Measurements from ENCODE around the gene BTBD18. TPM values are rescaled to one million over a fixed set of nuclear protein-coding genes. Genes with fewer than 3 reads are reported as not detected.

BTBD18 gene
- total and polyA plus RNA-seq, 8 donors: not detected

- Histone ChIP-seq H3K4me3 (no peak overlapping the region), H3K27ac (peak overlapping the region in 1 of 5 donors; percentile 91), H3K9me3 (no peaks in the 10 kb centered on the region), H3K36me3 (no peaks in the 10 kb centered on the region), H3K27me3 (no peaks in the 10 kb centered on the region), H3K4me1 (peaks cover 72 to 98% (median 89%) of the 10 kb centered on the region in 4 donors)
- WGBS, 5 donors: 66 to 84% (median 78%) methylated on average over 5 of the region's 5 CpGs
- TF ChIP-seq EP300 (IDR thresholded peaks at IDR 0.05) (no peak), CTCF (IDR thresholded peaks at IDR 0.05) (no peak), POLR2A (IDR thresholded peaks at IDR 0.05) (no peak), POLR2AphosphoS5 (IDR thresholded peaks at IDR 0.05) (no peak)
- no peak for DNase-seq
- intact Hi-C loops (cut with DNase I; ENCODE audit: low total_unique reads): no loop called here
Observed at GRCh38 chr11:57773026-57773598, 21.5 kb upstream of the BTBD18 start.

DNA sequence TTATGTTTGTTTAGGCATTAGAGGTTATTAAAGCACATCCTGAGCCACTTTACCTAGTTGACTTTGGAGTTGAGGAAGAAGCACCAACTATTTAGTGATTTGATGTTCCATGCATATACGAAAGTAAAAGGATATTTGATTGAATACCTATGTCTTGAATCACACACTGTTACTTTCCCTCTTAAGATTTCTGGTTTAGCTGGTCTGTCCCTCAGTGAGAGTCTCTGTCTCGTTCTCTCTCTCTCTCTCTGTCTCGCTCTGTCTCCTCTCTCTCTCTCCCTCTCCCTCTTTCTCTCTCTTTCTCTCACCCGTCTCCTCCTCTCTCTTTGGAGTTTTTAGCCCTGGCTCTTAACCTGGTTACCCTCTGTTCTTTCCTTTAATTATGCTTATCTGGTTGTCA lies 20.9 kb upstream of the BTBD18 start:
- peaks cover 72 to 98% (median 86%) of the 10 kb centered on the region in 4 donors for H3K4me1 ChIP-seq
- no peaks in the 10 kb centered on the region for H3K9me3 ChIP-seq
- WGBS, 5 donors: 63 to 74% (median 70%) methylated on average over 4 of the region's 4 CpGs
- intact Hi-C loops (cut with DNase I; ENCODE audit: low total_unique reads): no loop called here
- TF ChIP-seq EP300 (IDR thresholded peaks at IDR 0.05) (no peak), POLR2A (IDR thresholded peaks at IDR 0.05) (no peak), CTCF (IDR thresholded peaks at IDR 0.05) (no peak)
- no peak overlapping the region for H3K4me3 ChIP-seq
- H3K27me3 ChIP-seq: no peaks in the 10 kb centered on the region
- DNase-seq: no peak
- no peaks in the 10 kb centered on the region for H3K36me3 ChIP-seq
- H3K27ac ChIP-seq: peak overlapping the region in 2 of 5 donors; percentile 38 to 91

- TF ChIP-seq POLR2A (IDR thresholded peaks at IDR 0.05): no peak
- no peak for TF ChIP-seq EP300 (IDR thresholded peaks at IDR 0.05)
- TF ChIP-seq POLR2AphosphoS5 (IDR thresholded peaks at IDR 0.05): no peak
- no peak for DNase-seq
- intact Hi-C loops (cut with DNase I; ENCODE audit: low total_unique reads): no loop called here
- WGBS, 5 donors: 85 to 94% (median 90%) methylated on average over 3 of the region's 3 CpGs
- no peaks in the 10 kb centered on the region for H3K9me3 ChIP-seq
- H3K27ac ChIP-seq: peak overlapping the region in 1 of 5 donors; percentile 66
- peaks cover 0 to 6% (median 0%) of the 10 kb centered on the region in 4 donors for H3K36me3 ChIP-seq
- H3K27me3 ChIP-seq: no peaks in the 10 kb centered on the region
- H3K4me3 ChIP-seq: no peak overlapping the region
- H3K4me1 ChIP-seq: peaks cover 60 to 98% (median 80%) of the 10 kb centered on the region in 4 donors
Observed at GRCh38 chr11:57771365-57771764, 19.7 kb upstream of the BTBD18 start.

DNA sequence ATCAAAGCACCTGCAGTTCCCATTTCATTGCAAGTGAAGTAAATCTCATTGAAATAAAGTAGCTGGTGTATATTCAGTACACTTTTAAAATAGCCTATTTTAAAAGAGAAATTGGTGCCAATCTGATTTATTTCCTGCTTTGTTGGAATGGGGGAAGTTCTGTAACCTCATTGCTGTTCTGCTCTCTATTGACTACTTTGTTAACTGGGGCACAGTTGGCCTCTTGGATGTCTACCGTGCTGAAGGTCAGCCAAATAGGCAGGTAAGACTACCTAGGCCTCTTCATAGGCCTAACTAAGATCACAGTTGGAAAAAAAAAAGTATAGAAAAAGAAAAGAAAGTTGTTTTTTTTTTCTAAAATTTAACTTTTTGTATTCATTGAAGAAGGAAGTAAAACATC lies 19.2 kb upstream of the BTBD18 start:
- H3K4me1 ChIP-seq: peaks cover 57 to 98% (median 79%) of the 10 kb centered on the region in 4 donors
- no peak overlapping the region for H3K4me3 ChIP-seq
- intact Hi-C loops (cut with DNase I; ENCODE audit: low total_unique reads): no loop called here
- 11 to 32% (median 13%) methylated on average over 1 of the region's 1 CpG for WGBS, 5 donors
- peaks cover 0 to 6% (median 0%) of the 10 kb centered on the region in 4 donors for H3K36me3 ChIP-seq
- TF ChIP-seq POLR2AphosphoS5 (IDR thresholded peaks at IDR 0.05) (no peak), POLR2A (IDR thresholded peaks at IDR 0.05) (no peak), EP300 (IDR thresholded peaks at IDR 0.05) (no peak), CTCF (IDR thresholded peaks at IDR 0.05) (no peak)
- peak overlapping the region in 1 of 5 donors; percentile 66 for H3K27ac ChIP-seq
- no peak for DNase-seq
- no peaks in the 10 kb centered on the region for H3K27me3 ChIP-seq
- H3K9me3 ChIP-seq: no peaks in the 10 kb centered on the region

DNA sequence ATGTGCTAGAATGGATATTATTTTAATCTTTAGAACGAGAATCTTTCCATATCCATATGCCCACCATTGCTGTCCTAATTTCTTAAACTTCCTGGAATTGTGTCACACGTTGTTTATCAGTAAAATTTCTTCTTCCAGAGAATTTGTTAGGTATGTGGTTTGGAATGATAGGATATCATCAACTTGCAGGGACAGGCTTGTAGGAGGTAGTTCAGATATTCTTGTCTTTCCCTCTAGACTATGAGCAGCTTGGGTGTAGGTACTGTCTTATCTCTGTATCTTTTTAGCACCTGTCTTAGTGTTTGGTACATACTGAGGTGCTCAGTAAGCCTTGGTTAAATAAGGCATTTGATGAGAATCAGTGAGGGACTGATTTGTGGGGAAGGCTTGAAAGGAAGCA lies 13.4 kb upstream of the BTBD18 start:
- DNase-seq: no peak
- peaks cover 28 to 66% (median 47%) of the 10 kb centered on the region in 4 donors for H3K4me1 ChIP-seq
- no peak for TF ChIP-seq EP300 (IDR thresholded peaks at IDR 0.05)
- no peaks in the 10 kb centered on the region for H3K9me3 ChIP-seq
- peak overlapping the region in 4 of 5 donors; percentile 90 to 96 (median 94) for H3K27ac ChIP-seq
- intact Hi-C loops (cut with DNase I; ENCODE audit: low total_unique reads): no loop called here
- peaks cover 0 to 6% (median 0%) of the 10 kb centered on the region in 4 donors for H3K36me3 ChIP-seq
- H3K27me3 ChIP-seq: no peaks in the 10 kb centered on the region
- peak overlapping the region; percentile 46 to 60 (median 50) for H3K4me3 ChIP-seq
- 9 to 19% (median 15%) methylated on average over 2 of the region's 2 CpGs for WGBS, 5 donors
